Astrocyte (in vitro differentiated cells and primary cell): ENCODE data around the gene PPP1R9A. TPM values are rescaled to one million over a fixed set of nuclear protein-coding genes. Genes with fewer than 3 reads are reported as not detected.

ENCODE experiments used
- DNase-seq: peaks from one replicate; pipeline ENCODE4 v3.0.0-alpha.2; 2010; ENCODE audit warnings: low read depth
- FAIRE-seq: peaks from 2 replicates; lab custom pipeline; 2011; peaks lifted over from hg19 to GRCh38; lab: Jason Lieb, UNC
- H2AFZ ChIP-seq: 2 replicates; pipeline ENCODE4 v1.6.0; 2012; ENCODE audit warnings: low read depth, low read length, inconsistent platforms
- H3K27ac ChIP-seq: 2 replicates; pipeline ENCODE4 v1.5.1; 2011; ENCODE audit warnings: low read depth, low read length, inconsistent platforms
- H3K27me3 ChIP-seq: 2 replicates; pipeline ENCODE4 v1.6.0; 2011; ENCODE audit warnings: low read length, inconsistent platforms; ENCODE audit not compliant: insufficient read depth
- H3K36me3 ChIP-seq: 2 replicates; pipeline ENCODE4 v1.5.1; 2011; ENCODE audit warnings: low read length, inconsistent platforms; ENCODE audit not compliant: insufficient read depth
- H3K4me1 ChIP-seq: 2 replicates; pipeline ENCODE4 v1.5.1; 2011; ENCODE audit warnings: low read length, inconsistent platforms; ENCODE audit not compliant: insufficient read depth
- H3K4me2 ChIP-seq: 2 replicates; pipeline ENCODE4 v1.6.0; 2012; ENCODE audit warnings: low read length, inconsistent platforms
- H3K4me3 ChIP-seq: 2 replicates; pipeline ENCODE4 v1.5.1; 2011; ENCODE audit warnings: low read depth, mild to moderate bottlenecking, low read length, inconsistent platforms; ENCODE audit not compliant: insufficient read depth
- H3K79me2 ChIP-seq: 2 replicates; pipeline ENCODE4 v1.6.0; 2012; ENCODE audit warnings: mild to moderate bottlenecking, low read length, inconsistent platforms; ENCODE audit not compliant: insufficient read depth
- H3K9ac ChIP-seq: 2 replicates; pipeline ENCODE4 v1.6.0; 2012; ENCODE audit warnings: mild to moderate bottlenecking, low read length, inconsistent platforms
- H3K9me3 ChIP-seq: 2 replicates; pipeline ENCODE4 v1.5.1; 2012; ENCODE audit warnings: low read depth, mild to moderate bottlenecking, low read length, inconsistent platforms; ENCODE audit not compliant: insufficient read depth
- H4K20me1 ChIP-seq: 2 replicates; pipeline ENCODE4 v1.6.0; 2012; ENCODE audit warnings: low read length, inconsistent platforms; ENCODE audit not compliant: insufficient read depth
- H3K27ac Mint-ChIP-seq: one replicate; pipeline ENCODE4 v1.8.0; 2021; ENCODE audit warnings: mild to moderate bottlenecking, mixed read lengths; ENCODE audit not compliant: unreplicated experiment
- H3K27me3 Mint-ChIP-seq: one replicate; pipeline ENCODE4 v1.8.0; 2021; ENCODE audit warnings: low read depth, mixed read lengths; ENCODE audit not compliant: unreplicated experiment
- H3K36me3 Mint-ChIP-seq: one replicate; pipeline ENCODE4 v1.8.0; 2021; ENCODE audit warnings: low read depth, mixed read lengths; ENCODE audit not compliant: unreplicated experiment
- H3K4me1 Mint-ChIP-seq: one replicate; pipeline ENCODE4 v1.8.0; 2021; ENCODE audit warnings: low read depth, mixed read lengths; ENCODE audit not compliant: unreplicated experiment
- H3K4me3 Mint-ChIP-seq: one replicate; pipeline ENCODE4 v1.8.0; 2021; ENCODE audit warnings: mild to moderate bottlenecking, moderate library complexity, mixed read lengths; ENCODE audit not compliant: unreplicated experiment
- H3K9me3 Mint-ChIP-seq: one replicate; pipeline ENCODE4 v1.8.0; 2021; ENCODE audit warnings: mild to moderate bottlenecking, mixed read lengths; ENCODE audit not compliant: unreplicated experiment
- CTCF ChIP-seq: IDR thresholded peaks from 2 replicates; pipeline ENCODE4 v1.5.1; 2011; ENCODE audit warnings: low read depth, mild to moderate bottlenecking, inconsistent platforms, low read length, moderate library complexity; ENCODE audit not compliant: insufficient read depth
- EZH2 ChIP-seq: IDR thresholded peaks from 2 replicates; pipeline ENCODE4 v1.6.1; 2012; ENCODE audit warnings: mild to moderate bottlenecking, low read length, inconsistent platforms; ENCODE audit not compliant: insufficient read depth
- total RNA-seq: library from RNA; stranded (reverse); gene quantifications from 2 replicates; pipeline ENCODE4 v1.2.1, GENCODE V29; 2021

PPP1R9A gene
- total RNA-seq, 1 donor from 2014 or later: 7.5 TPM

GRCh38 chr7:94939395-94939794 lies 32.0 kb downstream of the PPP1R9A start:
- H3K4me3 Mint-ChIP-seq: no peak overlapping the region
- no peak overlapping the region for H3K4me2 ChIP-seq
- H3K36me3 Mint-ChIP-seq: no peaks in the 10 kb centered on the region
- FAIRE-seq: no peak
- H3K79me2 ChIP-seq: no peaks in the 10 kb centered on the region
- no peaks in the 10 kb centered on the region for H3K9me3 ChIP-seq
- H3K9me3 Mint-ChIP-seq: no peaks in the 10 kb centered on the region
- no peaks in the 10 kb centered on the region for H3K36me3 ChIP-seq
- no peak overlapping the region for H3K9ac ChIP-seq
- no peak overlapping the region for H3K27ac Mint-ChIP-seq
- TF ChIP-seq CTCF: no peak
- TF ChIP-seq EZH2: no peak
- H3K27me3 Mint-ChIP-seq: no peaks in the 10 kb centered on the region
- H2AFZ ChIP-seq: no peak overlapping the region
- no peaks in the 10 kb centered on the region for H3K27me3 ChIP-seq
- peaks cover 2% of the 10 kb centered on the region for H3K4me1 Mint-ChIP-seq
- H4K20me1 ChIP-seq: no peaks in the 10 kb centered on the region
- H3K4me3 ChIP-seq: no peak overlapping the region
- H3K27ac ChIP-seq: no peak overlapping the region
- no peak for DNase-seq
- H3K4me1 ChIP-seq: no peaks in the 10 kb centered on the region

- Histone ChIP-seq H3K27me3 (no peaks in the 10 kb centered on the region), H2AFZ (no peak overlapping the region), H3K27ac (no peak overlapping the region), H3K36me3 (no peaks in the 10 kb centered on the region), H3K4me3 (no peak overlapping the region), H4K20me1 (no peaks in the 10 kb centered on the region), H3K4me1 (no peaks in the 10 kb centered on the region), H3K4me2 (no peak overlapping the region), H3K9me3 (no peaks in the 10 kb centered on the region), H3K9ac (no peak overlapping the region), H3K79me2 (no peaks in the 10 kb centered on the region)
- DNase-seq (no peak), FAIRE-seq (no peak)
- no peak overlapping the region for H3K27ac Mint-ChIP-seq
- H3K36me3 Mint-ChIP-seq: no peaks in the 10 kb centered on the region
- H3K4me3 Mint-ChIP-seq: no peak overlapping the region
- H3K4me1 Mint-ChIP-seq: peaks cover 2% of the 10 kb centered on the region
- no peaks in the 10 kb centered on the region for H3K27me3 Mint-ChIP-seq
- TF ChIP-seq EZH2: no peak
- no peak for TF ChIP-seq CTCF
- no peaks in the 10 kb centered on the region for H3K9me3 Mint-ChIP-seq
These were observed 32.8 kb downstream of the PPP1R9A start for GRCh38 chr7:94940241-94940640.

GRCh38 chr7:94941844-94942632 lies 34.6 kb downstream of the PPP1R9A start:
- H3K4me1 Mint-ChIP-seq: peaks cover 2% of the 10 kb centered on the region
- Histone ChIP-seq H3K27ac (no peak overlapping the region), H4K20me1 (no peaks in the 10 kb centered on the region), H2AFZ (no peak overlapping the region), H3K79me2 (no peaks in the 10 kb centered on the region), H3K4me3 (no peak overlapping the region), H3K9me3 (no peaks in the 10 kb centered on the region), H3K4me1 (no peaks in the 10 kb centered on the region), H3K36me3 (no peaks in the 10 kb centered on the region), H3K27me3 (no peaks in the 10 kb centered on the region), H3K9ac (no peak overlapping the region), H3K4me2 (no peak overlapping the region)
- H3K9me3 Mint-ChIP-seq: no peaks in the 10 kb centered on the region
- no peak overlapping the region for H3K27ac Mint-ChIP-seq
- FAIRE-seq: no peak
- H3K36me3 Mint-ChIP-seq: no peaks in the 10 kb centered on the region
- no peak for TF ChIP-seq CTCF
- TF ChIP-seq EZH2: no peak
- no peak overlapping the region for H3K4me3 Mint-ChIP-seq
- no peak for DNase-seq
- no peaks in the 10 kb centered on the region for H3K27me3 Mint-ChIP-seq
